Testis (tissue), 2 donors: ENCODE results near the gene NBPF26.
"Not testable (repeated sequence)": the region's sequence is repeated elsewhere in the genome, so short reads cannot be mapped to it uniquely, and the experiment has no call there.

Experiments used
- CTCF ChIP-seq, 3 experiments: fragments of 450-650 bp in 2 of 3; fragments of 200-600 bp in 1 of 3; sonication (generic) in 1 of 3; IDR thresholded peaks; one replicate each; pipeline ENCODE4 v1.5.1; 2016 to 2019; ENCODE audit warnings: antibody characterized with exemption in 3 of 3, mild to moderate bottlenecking in 2 of 3, moderate library complexity in 1 of 3
- POLR2A ChIP-seq: fragments of 450-650 bp; IDR thresholded peaks from one replicate; pipeline ENCODE4 v1.6.1; 2017; ENCODE audit warnings: antibody characterized with exemption, mild to moderate bottlenecking, moderate library complexity

- not testable (repeated sequence) for TF ChIP-seq CTCF (IDR thresholded peaks at IDR 0.05); POLR2A
These were observed 134.4 kb downstream of the NBPF26 start for GRCh38 chr1:120858144-120858543.
